Measurements from ENCODE around the gene ANKRA2.
A peak's percentile ranks its signal among the peaks of the same experiment; 100 is the strongest.
"Not testable (repeated sequence)": the region's sequence is repeated elsewhere in the genome, so short reads cannot be mapped to it uniquely, and the experiment has no call there.

The ANKRA2 gene

DNA sequence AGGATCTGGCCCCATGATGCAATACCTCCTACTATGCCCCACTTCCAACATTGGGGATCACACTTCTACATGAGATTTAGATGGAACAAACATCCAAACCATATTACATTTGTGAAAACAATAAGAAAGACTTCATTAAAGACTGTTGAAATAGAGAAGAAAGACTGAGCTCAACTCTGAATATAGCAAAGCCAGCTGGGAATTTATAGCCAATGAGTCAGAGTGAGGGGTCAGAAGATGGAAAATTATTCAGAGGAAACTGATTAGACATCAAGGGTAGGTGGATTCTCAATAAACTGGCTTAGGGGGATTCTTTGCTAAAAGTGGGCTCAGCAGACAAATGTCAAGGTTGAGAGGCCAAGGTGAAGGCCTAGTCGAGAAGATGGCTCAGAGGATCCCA, 41.6 kb downstream of the ANKRA2 start:
- peaks cover 7% of the 10 kb centered on the region for H3K4me1 Mint-ChIP-seq
- H3K4me3 Mint-ChIP-seq: no peak overlapping the region
- DNase-seq: no peak
- H3K27me3 Mint-ChIP-seq (ENCODE audit: low read depth, poor library complexity): peaks cover 11% of the 10 kb centered on the region
- no peak overlapping the region for H3K27ac Mint-ChIP-seq
- no peak for TF ChIP-seq CTCF (IDR thresholded peaks at IDR 0.05)
- no peaks in the 10 kb centered on the region for H3K36me3 Mint-ChIP-seq (ENCODE audit: low read depth)
- H3K9me3 Mint-ChIP-seq: no peaks in the 10 kb centered on the region

DNA sequence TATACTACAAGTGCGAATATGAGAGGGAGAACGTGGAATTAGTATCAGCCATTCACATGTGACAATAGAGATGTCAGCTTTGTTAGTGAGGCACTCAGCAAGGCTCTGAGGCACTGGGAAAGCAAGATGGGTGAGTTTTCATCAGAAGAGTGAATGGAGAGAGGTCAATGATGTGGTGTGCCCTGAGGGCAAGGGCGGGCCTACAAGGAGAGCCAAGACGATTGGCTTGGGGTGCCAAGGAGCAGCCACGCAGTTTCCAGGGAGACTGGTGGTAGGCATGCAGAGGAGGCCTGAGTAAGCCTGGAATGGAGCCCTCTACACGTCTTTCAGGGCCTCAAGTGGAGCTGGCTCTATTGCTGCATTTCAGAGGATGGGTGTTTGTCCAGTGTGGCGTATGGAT, 42.5 kb downstream of the ANKRA2 start:
- no peaks in the 10 kb centered on the region for H3K9me3 Mint-ChIP-seq
- no peak for TF ChIP-seq CTCF (IDR thresholded peaks at IDR 0.05)
- no peak for DNase-seq
- no peaks in the 10 kb centered on the region for H3K36me3 Mint-ChIP-seq (ENCODE audit: low read depth)
- peaks cover 7% of the 10 kb centered on the region for H3K4me1 Mint-ChIP-seq
- no peak overlapping the region for H3K4me3 Mint-ChIP-seq
- H3K27me3 Mint-ChIP-seq (ENCODE audit: low read depth, poor library complexity): peaks cover 8% of the 10 kb centered on the region
- H3K27ac Mint-ChIP-seq: no peak overlapping the region

GRCh38 chr5:73519531-73520283, 45.7 kb downstream of the ANKRA2 start:
- Mint-ChIP-seq H3K27me3 (ENCODE audit: low read depth, poor library complexity) (peaks cover under 1% of the 10 kb centered on the region), H3K9me3 (no peaks in the 10 kb centered on the region), H3K27ac (no peak overlapping the region), H3K4me3 (peak overlapping the region; percentile 58), H3K36me3 (ENCODE audit: low read depth) (no peaks in the 10 kb centered on the region), H3K4me1 (peaks cover 7% of the 10 kb centered on the region)
- peak; percentile 45 for TF ChIP-seq CTCF (IDR thresholded peaks at IDR 0.05)
- peak; percentile 69 for DNase-seq

GRCh38 chr5:73515232-73515631, 50.2 kb downstream of the ANKRA2 start:
- no peak overlapping the region for H3K4me3 Mint-ChIP-seq
- H3K4me1 Mint-ChIP-seq: peaks cover 7% of the 10 kb centered on the region
- H3K9me3 Mint-ChIP-seq: no peaks in the 10 kb centered on the region
- H3K27ac Mint-ChIP-seq: no peak overlapping the region
- no peak for TF ChIP-seq CTCF (IDR thresholded peaks at IDR 0.05)
- no peaks in the 10 kb centered on the region for H3K36me3 Mint-ChIP-seq (ENCODE audit: low read depth)
- DNase-seq: no peak
- H3K27me3 Mint-ChIP-seq (ENCODE audit: low read depth, poor library complexity): peaks cover 5% of the 10 kb centered on the region

DNA sequence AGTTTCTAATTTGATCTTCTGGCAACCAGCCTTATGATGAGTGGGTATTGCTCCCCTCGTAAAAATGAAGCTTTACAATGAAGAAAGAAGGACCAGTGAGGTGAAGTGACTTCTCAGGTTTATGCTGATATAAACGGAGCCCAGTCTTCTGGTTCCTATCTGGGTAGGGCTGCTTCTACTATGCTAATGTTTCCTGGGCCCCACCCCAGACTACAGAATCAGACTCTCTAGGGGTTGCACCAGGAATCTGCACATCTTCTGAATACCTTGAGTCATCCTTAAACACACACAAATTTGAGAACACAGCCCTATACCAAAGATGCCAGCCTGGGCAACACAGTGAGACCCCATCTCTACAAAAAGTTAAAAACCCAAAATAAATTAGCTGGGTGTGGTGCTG, 51.0 kb downstream of the ANKRA2 start:
- H3K36me3 Mint-ChIP-seq (ENCODE audit: low read depth): no peaks in the 10 kb centered on the region
- TF ChIP-seq CTCF (IDR thresholded peaks at IDR 0.05): no peak
- peaks cover 3% of the 10 kb centered on the region for H3K4me1 Mint-ChIP-seq
- no peak for DNase-seq
- no peak overlapping the region for H3K27ac Mint-ChIP-seq
- peaks cover 9% of the 10 kb centered on the region for H3K27me3 Mint-ChIP-seq (ENCODE audit: low read depth, poor library complexity)
- H3K4me3 Mint-ChIP-seq: no peak overlapping the region
- H3K9me3 Mint-ChIP-seq: no peaks in the 10 kb centered on the region

DNA sequence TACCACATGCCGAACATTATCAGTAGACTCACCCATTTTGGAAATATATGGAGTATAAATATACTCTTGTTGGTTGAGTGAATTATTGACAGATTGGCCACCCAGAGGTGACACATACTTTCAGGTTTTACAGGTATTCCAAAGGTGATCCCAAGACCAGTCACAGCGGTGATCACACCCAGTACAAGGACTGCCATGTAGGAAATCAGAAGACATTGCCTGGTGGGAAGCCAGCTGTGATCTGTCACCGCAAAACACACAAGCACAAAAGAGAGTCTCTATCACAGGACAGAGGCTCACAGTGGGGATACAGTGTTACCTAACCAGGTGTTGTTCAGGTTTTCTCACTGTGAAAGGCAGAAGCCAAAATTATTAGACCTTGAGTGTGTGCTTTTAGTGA, 51.4 kb downstream of the ANKRA2 start:
- peaks cover 9% of the 10 kb centered on the region for H3K27me3 Mint-ChIP-seq (ENCODE audit: low read depth, poor library complexity)
- no peaks in the 10 kb centered on the region for H3K9me3 Mint-ChIP-seq
- H3K27ac Mint-ChIP-seq: no peak overlapping the region
- no peak overlapping the region for H3K4me3 Mint-ChIP-seq
- no peaks in the 10 kb centered on the region for H3K4me1 Mint-ChIP-seq
- peaks cover under 1% of the 10 kb centered on the region for H3K36me3 Mint-ChIP-seq (ENCODE audit: low read depth)
- TF ChIP-seq CTCF (IDR thresholded peaks at IDR 0.05): no peak
- no peak for DNase-seq

- not testable (repeated sequence) for H3K27ac Mint-ChIP-seq; H3K4me1 Mint-ChIP-seq; DNase-seq; H3K27me3 Mint-ChIP-seq (ENCODE audit: low read depth, poor library complexity); H3K9me3 Mint-ChIP-seq; H3K4me3 Mint-ChIP-seq
- H3K36me3 Mint-ChIP-seq (ENCODE audit: low read depth): peaks cover 26% of the 10 kb centered on the region
Measured at GRCh38 chr5:73508521-73508920, 56.9 kb downstream of the ANKRA2 start.
